Mononuclear cell (primary cell): ENCODE data around the gene EZH2. TPM values are rescaled to one million over a fixed set of nuclear protein-coding genes. Genes with fewer than 3 reads are reported as not detected.

Source experiments
- H3K27me3 ChIP-seq: 2 replicates; pipeline ENCODE4 v1.6.0; 2011; ENCODE audit warnings: low read length, control low read depth; ENCODE audit not compliant: insufficient read depth
- H3K4me1 ChIP-seq: 2 replicates; pipeline ENCODE4 v1.5.1; 2011; ENCODE audit warnings: mild to moderate bottlenecking, low read length, control low read depth; ENCODE audit not compliant: insufficient read depth
- H3K4me3 ChIP-seq: 2 replicates; pipeline ENCODE4 v1.5.1; 2011; ENCODE audit warnings: mild to moderate bottlenecking, low read length, moderate library complexity
- H3K9me3 ChIP-seq: 2 replicates; pipeline ENCODE4 v1.5.1; 2011; ENCODE audit warnings: low read depth, mild to moderate bottlenecking, control low read depth, low read length
- total RNA-seq: library from RNA; depleted of rRNA; stranded (reverse); fragments of >200 nt; gene quantifications from one replicate; pipeline ENCODE4 v1.2.3, GENCODE V29; 2012

EZH2 gene
- total RNA-seq, 1 donor = 20.4 TPM

- H3K4me3 ChIP-seq = no peak overlapping the region
- H3K4me1 ChIP-seq = peaks cover 9% of the 10 kb centered on the region
- no peaks in the 10 kb centered on the region for H3K9me3 ChIP-seq
- H3K27me3 ChIP-seq = no peaks in the 10 kb centered on the region
Observed at GRCh38 chr7:148882192-148882591, 1.9 kb downstream of the EZH2 start.

DNA sequence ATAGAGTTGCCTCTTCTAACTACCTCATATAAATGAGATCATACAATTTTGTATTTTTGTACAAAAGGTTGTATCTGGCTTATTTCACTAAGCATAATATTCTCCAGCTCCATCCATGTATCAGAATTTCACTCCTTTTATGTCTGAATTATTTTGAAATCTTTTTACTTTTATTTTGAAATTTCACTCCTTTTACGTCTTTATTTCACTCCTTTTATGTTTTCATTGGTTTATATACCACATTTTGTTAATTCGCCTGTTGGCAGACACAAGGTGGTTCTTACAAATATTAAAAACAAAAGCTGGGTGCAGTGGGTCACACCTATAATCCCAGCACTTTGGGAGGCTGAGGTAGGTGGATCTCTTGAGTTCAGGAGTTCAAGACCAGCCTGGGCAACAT, 5.8 kb downstream of the EZH2 start:
- H3K9me3 ChIP-seq = no peaks in the 10 kb centered on the region
- no peak overlapping the region for H3K4me3 ChIP-seq
- no peaks in the 10 kb centered on the region for H3K27me3 ChIP-seq
- peaks cover 11% of the 10 kb centered on the region for H3K4me1 ChIP-seq

DNA sequence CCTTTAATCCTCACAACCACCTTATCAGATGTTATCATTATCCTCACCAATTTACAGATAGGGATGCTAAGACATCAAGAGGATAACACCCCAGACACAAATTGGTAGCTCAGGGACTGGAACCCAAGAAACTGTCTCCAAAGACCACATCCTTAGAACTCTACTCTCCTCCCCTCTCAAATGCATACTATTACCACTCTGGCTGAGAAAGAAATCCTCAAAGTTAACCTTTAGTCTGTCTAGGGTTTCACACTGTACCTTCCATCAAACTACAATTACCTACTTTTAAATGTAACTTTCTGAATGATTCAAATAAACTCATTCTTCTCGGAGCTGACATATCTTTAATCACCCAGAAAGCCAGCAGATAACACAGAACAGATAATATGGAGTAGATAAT, 6.6 kb downstream of the EZH2 start:
- no peak overlapping the region for H3K4me3 ChIP-seq
- peaks cover 6% of the 10 kb centered on the region for H3K4me1 ChIP-seq
- no peaks in the 10 kb centered on the region for H3K27me3 ChIP-seq
- no peaks in the 10 kb centered on the region for H3K9me3 ChIP-seq

GRCh38 chr7:148872188-148872587, 11.9 kb downstream of the EZH2 start:
- H3K9me3 ChIP-seq = no peaks in the 10 kb centered on the region
- peaks cover 6% of the 10 kb centered on the region for H3K4me1 ChIP-seq
- no peaks in the 10 kb centered on the region for H3K27me3 ChIP-seq
- H3K4me3 ChIP-seq = no peak overlapping the region

DNA sequence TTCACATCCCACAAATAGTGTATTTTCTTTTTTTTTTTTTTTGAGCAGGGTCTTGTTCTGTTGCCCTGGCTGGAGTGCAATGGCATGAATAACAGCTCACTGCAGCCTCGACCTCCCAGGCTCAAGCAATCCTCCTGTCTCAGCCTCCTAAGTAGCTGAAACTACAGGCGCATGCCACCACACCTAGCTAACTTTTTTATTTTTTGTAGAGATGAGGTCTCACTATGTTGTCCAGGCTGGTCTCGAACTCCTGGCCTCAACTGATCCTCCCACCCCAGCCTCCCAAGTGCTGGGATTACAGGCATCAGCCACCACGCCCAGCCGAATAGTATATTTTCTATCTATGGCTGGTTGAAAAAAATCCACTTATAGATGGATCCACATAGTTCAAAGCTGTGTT, 12.5 kb downstream of the EZH2 start:
- Histone ChIP-seq H3K27me3 (no peaks in the 10 kb centered on the region), H3K4me1 (peaks cover 6% of the 10 kb centered on the region), H3K4me3 (no peak overlapping the region), H3K9me3 (no peaks in the 10 kb centered on the region)

GRCh38 chr7:148871030-148871429, 13.1 kb downstream of the EZH2 start:
- H3K4me3 ChIP-seq = no peak overlapping the region

GRCh38 chr7:148868378-148868674, 15.8 kb downstream of the EZH2 start:
- no peaks in the 10 kb centered on the region for H3K27me3 ChIP-seq
- H3K4me3 ChIP-seq = no peak overlapping the region
- H3K9me3 ChIP-seq = no peaks in the 10 kb centered on the region
- no peaks in the 10 kb centered on the region for H3K4me1 ChIP-seq

More at GRCh38 chr7:148871030-148871429, 13.1 kb downstream of the EZH2 start:
- no peaks in the 10 kb centered on the region for H3K27me3 ChIP-seq
- no peaks in the 10 kb centered on the region for H3K9me3 ChIP-seq
- peaks cover 6% of the 10 kb centered on the region for H3K4me1 ChIP-seq

DNA sequence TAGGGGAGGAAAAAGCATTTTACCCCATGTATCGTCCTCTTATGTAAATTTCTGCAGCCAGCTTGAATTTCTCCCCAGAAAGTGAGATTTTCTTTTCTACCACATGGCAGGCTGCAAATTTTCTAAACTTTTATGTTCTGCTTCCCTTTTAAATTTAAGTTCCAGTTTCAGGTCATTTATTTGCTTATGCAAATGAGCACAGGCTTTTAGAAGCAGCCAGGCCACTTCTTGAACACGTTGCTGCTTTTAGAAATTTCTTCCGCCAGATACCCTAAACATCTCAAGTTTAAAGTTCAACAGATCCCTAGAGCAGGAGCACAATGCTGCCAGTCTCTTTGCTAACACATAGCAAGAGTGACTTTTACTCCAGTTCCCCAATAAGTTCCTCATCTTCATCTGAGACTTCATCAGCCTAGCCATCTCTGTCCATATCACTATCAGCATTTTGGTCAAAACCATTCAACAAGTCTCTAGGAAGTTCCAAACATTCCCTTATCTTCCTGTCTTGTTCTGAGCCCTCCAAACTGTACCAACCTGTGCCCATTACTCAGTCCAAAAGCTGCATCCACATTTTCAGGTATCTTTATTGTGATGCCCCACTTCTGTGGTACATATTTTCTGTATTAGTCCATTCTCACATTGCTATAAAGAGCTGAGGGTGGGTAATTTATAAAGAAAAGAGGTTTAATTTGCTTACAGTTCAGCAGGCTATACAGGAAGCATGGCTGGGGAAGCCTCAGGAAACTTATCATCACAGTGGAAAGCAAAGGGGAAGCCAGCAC, 16.3 kb downstream of the EZH2 start:
- no peaks in the 10 kb centered on the region for H3K27me3 ChIP-seq
- H3K4me1 ChIP-seq = no peaks in the 10 kb centered on the region
- no peak overlapping the region for H3K4me3 ChIP-seq
- no peaks in the 10 kb centered on the region for H3K9me3 ChIP-seq

GRCh38 chr7:148866362-148866761, 17.7 kb downstream of the EZH2 start:
- H3K4me1 ChIP-seq = no peaks in the 10 kb centered on the region
- no peaks in the 10 kb centered on the region for H3K9me3 ChIP-seq
- no peaks in the 10 kb centered on the region for H3K27me3 ChIP-seq
- H3K4me3 ChIP-seq = no peak overlapping the region

GRCh38 chr7:148865283-148865682, 18.8 kb downstream of the EZH2 start:
- H3K4me1 ChIP-seq = no peaks in the 10 kb centered on the region
- H3K4me3 ChIP-seq = no peak overlapping the region
- H3K9me3 ChIP-seq = no peaks in the 10 kb centered on the region
- no peaks in the 10 kb centered on the region for H3K27me3 ChIP-seq

DNA sequence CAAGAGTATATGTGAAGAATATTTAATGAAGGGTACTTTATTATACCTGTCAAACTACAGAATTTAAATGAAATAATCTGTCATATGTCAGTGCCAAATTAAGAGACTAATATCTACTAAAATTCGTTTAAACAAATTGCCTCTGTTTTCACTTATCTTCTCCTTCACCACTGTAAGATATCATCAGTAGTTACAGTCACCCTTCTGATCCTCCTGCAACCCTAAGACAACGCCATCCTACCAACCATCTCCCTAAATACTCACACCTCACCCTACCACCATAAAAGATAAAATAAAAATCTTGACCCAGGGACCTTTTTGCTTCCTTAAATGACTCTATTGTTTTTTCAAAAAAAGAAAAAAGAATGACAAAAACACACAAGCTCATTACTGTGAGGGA, 20.8 kb downstream of the EZH2 start:
- H3K4me1 ChIP-seq = no peaks in the 10 kb centered on the region
- H3K27me3 ChIP-seq = no peaks in the 10 kb centered on the region
- H3K9me3 ChIP-seq = no peaks in the 10 kb centered on the region
- H3K4me3 ChIP-seq = no peak overlapping the region

DNA sequence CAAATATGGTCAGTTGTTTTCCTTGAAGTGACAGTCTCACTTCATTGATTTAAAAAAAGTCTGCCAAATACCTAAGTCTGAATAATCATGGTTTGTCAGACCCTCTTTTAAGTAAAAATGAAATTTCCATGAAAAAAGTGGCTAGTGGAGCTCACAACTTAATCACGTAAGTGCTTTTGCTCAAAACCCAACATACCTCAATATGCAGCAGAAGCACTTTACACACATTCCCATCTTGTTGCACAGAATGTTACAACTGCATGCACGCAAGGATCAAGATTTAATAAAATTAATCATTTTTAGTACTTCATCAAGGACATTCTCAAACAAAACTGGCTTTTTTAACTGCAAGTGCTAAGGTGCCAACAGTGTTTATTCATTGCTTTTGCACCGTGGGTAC, 21.6 kb downstream of the EZH2 start:
- no peaks in the 10 kb centered on the region for H3K4me1 ChIP-seq
- no peaks in the 10 kb centered on the region for H3K9me3 ChIP-seq
- H3K4me3 ChIP-seq = no peak overlapping the region
- H3K27me3 ChIP-seq = no peaks in the 10 kb centered on the region

DNA sequence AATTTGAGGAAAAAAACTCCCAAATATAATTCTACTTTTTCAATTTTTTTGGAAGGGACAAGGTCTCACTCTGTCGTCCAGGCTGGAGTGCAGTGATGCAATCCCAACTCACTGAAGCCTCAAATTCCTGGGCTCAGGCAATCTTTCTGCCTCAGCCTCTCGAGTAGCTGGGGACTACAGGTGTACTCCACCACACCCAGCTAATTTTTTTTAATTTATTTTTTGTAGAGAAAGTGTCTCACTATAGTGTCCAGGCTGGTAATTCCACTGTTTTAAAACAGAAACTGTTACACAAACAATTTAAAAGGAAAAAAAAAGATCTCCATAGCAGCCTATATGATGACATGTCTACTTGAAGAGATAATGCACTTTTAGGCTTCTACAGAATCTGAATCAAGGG, 25.6 kb downstream of the EZH2 start:
- Histone ChIP-seq H3K9me3 (no peaks in the 10 kb centered on the region), H3K4me3 (no peak overlapping the region), H3K27me3 (no peaks in the 10 kb centered on the region), H3K4me1 (peaks cover 10% of the 10 kb centered on the region)

DNA sequence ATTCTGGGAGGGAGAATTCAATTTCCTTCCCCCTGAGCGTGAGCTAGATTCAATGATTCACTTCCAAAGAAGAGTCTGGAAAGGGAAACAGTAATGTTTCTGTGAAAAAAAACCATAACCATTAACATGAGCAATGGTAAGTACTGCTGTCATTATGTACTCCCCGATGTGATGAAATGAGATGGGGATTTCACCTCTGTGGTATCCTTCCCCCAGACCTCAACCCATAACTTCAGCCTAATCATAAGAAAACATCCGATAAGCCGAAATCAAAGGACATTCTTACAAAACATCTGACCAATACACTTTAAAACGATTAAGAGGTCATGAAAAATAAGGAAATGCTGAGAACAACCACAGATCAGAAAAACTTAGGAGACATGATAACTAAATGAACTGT, 27.2 kb downstream of the EZH2 start:
- Histone ChIP-seq H3K27me3 (no peaks in the 10 kb centered on the region), H3K4me3 (no peak overlapping the region), H3K9me3 (no peaks in the 10 kb centered on the region), H3K4me1 (peaks cover 10% of the 10 kb centered on the region)

GRCh38 chr7:148856578-148856881, 27.6 kb downstream of the EZH2 start:
- peaks cover 10% of the 10 kb centered on the region for H3K4me1 ChIP-seq
- H3K4me3 ChIP-seq = no peak overlapping the region
- no peaks in the 10 kb centered on the region for H3K9me3 ChIP-seq
- no peaks in the 10 kb centered on the region for H3K27me3 ChIP-seq

GRCh38 chr7:148854983-148855382, 29.1 kb downstream of the EZH2 start:
- Histone ChIP-seq H3K9me3 (no peaks in the 10 kb centered on the region), H3K4me3 (no peak overlapping the region), H3K4me1 (peaks cover 14% of the 10 kb centered on the region), H3K27me3 (no peaks in the 10 kb centered on the region)
